Lung (tissue), 12 donors: ENCODE measurements around the gene OTUB2. TPM values are rescaled to one million over a fixed set of nuclear protein-coding genes. Genes with fewer than 3 reads are reported as not detected.

Source experiments
- ATAC-seq: fragments of 200-7000 bp; cut with Tn5 transposase; one replicate; pipeline ENCODE4 v1.9.1; 2020; ENCODE audit warnings: moderate number of reproducible peaks; ENCODE audit not compliant: insufficient read depth, low FRiP score
- DNase-seq, 3 donors: peaks; one replicate each; pipeline ENCODE4 v3.0.0-alpha.2; 2013 to 2017
- H3K27ac ChIP-seq, 2 donors: one replicate each; pipeline ENCODE4 v1.5.1; 2013; ENCODE audit warnings: mild to moderate bottlenecking in 2 of 2, moderate library complexity in 2 of 2, control low read depth in 1 of 2, inconsistent platforms in 1 of 2, low read depth in 1 of 2, low read length in 1 of 2
- H3K27me3 ChIP-seq, 3 donors: one replicate each; pipeline ENCODE4 v1.5.1; 2013; ENCODE audit warnings: low read length in 2 of 3; ENCODE audit not compliant: control insufficient read depth in 3 of 3, insufficient read depth in 3 of 3
- H3K36me3 ChIP-seq, 4 donors: one replicate each; pipeline ENCODE4 v1.5.1; 2013; ENCODE audit warnings: low read length in 4 of 4, mild to moderate bottlenecking in 1 of 4, moderate library complexity in 1 of 4; ENCODE audit not compliant: control insufficient read depth in 4 of 4, insufficient read depth in 4 of 4
- H3K4me1 ChIP-seq, 5 donors: one replicate each; pipeline ENCODE4 v1.5.1; 2013; ENCODE audit warnings: low read length in 5 of 5, mild to moderate bottlenecking in 2 of 5, moderate library complexity in 1 of 5; ENCODE audit not compliant: control insufficient read depth in 5 of 5, insufficient read depth in 5 of 5
- H3K4me3 ChIP-seq: one replicate; pipeline ENCODE4 v1.5.1; 2013; ENCODE audit warnings: mild to moderate bottlenecking, control low read depth, moderate library complexity
- H3K9ac ChIP-seq, 2 donors: one replicate each; pipeline ENCODE4 v1.5.1; 2013; ENCODE audit warnings: low read length in 2 of 2, control low read depth in 1 of 2; ENCODE audit not compliant: insufficient read depth in 1 of 2
- H3K9me3 ChIP-seq, 4 donors: one replicate each; pipeline ENCODE4 v1.5.1; 2013; ENCODE audit warnings: low read length in 3 of 4, mild to moderate bottlenecking in 1 of 4, moderate library complexity in 1 of 4; ENCODE audit not compliant: control insufficient read depth in 4 of 4, insufficient read depth in 3 of 4
- WGBS, 2 donors: extraction: QIAGEN DNeasy Blood & Tissue Kit; methylation state at CpG; one replicate each; pipeline ENCODE4 v1.1.7; 2013; 5-methylcytosine and 5-hydroxymethylcytosine counted together
- polyA plus RNA-seq, 2 donors: library from polyadenylated mRNA; stranded (reverse); fragments of 200-250 nt; gene quantifications; one replicate each; pipeline ENCODE4 v1.2.1, GENCODE V29; 2013
- total RNA-seq, 2 donors: library from RNA; depleted of rRNA in 1 of 2; stranded (reverse); fragments of >200 nt in 1 of 2; gene quantifications; one replicate each; pipeline ENCODE4 v1.2.1, GENCODE V29; 2014 to 2021
- TF ChIP-seq, protein P1 (sequence below): IDR thresholded peaks from 2 replicates; pipeline ENCODE4 v1.5.1; 2012; ENCODE audit warnings: mild to moderate bottlenecking; ENCODE audit errors: control extremely low read depth, extremely low read depth
- donor health status: control.
- donor health status: control.
- donor health status: Bipolar disorder and iron deficiency.
- donor health status: healthy.
- donor health status: DM: yes; HTN: yes; CAD: no.

Gene OTUB2
- total and polyA plus RNA-seq, 4 donors: 0.31 to 2.2 (median 1.6) TPM

DNA sequence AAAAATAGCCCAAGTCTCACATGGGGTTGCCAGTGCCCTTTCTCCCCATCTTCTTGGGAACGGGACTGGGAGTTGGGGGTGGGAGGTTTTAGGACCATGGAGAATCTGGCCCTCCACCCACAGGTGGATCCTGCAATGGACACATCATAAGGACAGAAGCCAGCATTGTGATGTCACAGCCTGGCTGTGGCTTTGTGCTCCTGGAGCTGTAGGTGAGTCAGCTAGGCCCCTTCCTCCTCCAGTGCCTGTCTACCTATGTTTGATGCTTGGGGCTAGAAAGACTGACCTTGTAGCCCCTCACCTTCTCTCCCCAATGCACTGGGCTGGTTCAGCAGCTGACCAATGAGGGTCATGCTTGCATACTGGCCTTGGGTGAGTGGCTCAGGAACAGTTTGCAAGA lies 29.1 kb upstream of the OTUB2 start, which contains the start of gene CCDC197:
Gene CCDC197, plus strand, starts transcription at position 220 of the 400 bp plus-strand sequence. CDS start 831 bp downstream, outside the sequence.
- Histone ChIP-seq H3K27me3 (peaks cover 0 to 6% (median 3%) of the 10 kb centered on the region in 3 donors), H3K4me3 (no peak within 1 kb of the TSS), H3K9me3 (no peaks in the 10 kb centered on the region), H3K36me3 (no peaks in the 10 kb centered on the region), H3K9ac (no peak within 1 kb of the TSS), H3K27ac (no peak within 1 kb of the TSS), H3K4me1 (peaks cover 0 to 4% (median 2%) of the 10 kb centered on the region in 5 donors)
- TF ChIP-seq, protein P1, sequence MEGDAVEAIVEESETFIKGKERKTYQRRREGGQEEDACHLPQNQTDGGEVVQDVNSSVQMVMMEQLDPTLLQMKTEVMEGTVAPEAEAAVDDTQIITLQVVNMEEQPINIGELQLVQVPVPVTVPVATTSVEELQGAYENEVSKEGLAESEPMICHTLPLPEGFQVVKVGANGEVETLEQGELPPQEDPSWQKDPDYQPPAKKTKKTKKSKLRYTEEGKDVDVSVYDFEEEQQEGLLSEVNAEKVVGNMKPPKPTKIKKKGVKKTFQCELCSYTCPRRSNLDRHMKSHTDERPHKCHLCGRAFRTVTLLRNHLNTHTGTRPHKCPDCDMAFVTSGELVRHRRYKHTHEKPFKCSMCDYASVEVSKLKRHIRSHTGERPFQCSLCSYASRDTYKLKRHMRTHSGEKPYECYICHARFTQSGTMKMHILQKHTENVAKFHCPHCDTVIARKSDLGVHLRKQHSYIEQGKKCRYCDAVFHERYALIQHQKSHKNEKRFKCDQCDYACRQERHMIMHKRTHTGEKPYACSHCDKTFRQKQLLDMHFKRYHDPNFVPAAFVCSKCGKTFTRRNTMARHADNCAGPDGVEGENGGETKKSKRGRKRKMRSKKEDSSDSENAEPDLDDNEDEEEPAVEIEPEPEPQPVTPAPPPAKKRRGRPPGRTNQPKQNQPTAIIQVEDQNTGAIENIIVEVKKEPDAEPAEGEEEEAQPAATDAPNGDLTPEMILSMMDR: no peak
- no peak for ATAC-seq
- WGBS, 2 donors: 73 to 75% methylated on average over 1 of the region's 1 CpG
- DNase-seq: no peak

DNA sequence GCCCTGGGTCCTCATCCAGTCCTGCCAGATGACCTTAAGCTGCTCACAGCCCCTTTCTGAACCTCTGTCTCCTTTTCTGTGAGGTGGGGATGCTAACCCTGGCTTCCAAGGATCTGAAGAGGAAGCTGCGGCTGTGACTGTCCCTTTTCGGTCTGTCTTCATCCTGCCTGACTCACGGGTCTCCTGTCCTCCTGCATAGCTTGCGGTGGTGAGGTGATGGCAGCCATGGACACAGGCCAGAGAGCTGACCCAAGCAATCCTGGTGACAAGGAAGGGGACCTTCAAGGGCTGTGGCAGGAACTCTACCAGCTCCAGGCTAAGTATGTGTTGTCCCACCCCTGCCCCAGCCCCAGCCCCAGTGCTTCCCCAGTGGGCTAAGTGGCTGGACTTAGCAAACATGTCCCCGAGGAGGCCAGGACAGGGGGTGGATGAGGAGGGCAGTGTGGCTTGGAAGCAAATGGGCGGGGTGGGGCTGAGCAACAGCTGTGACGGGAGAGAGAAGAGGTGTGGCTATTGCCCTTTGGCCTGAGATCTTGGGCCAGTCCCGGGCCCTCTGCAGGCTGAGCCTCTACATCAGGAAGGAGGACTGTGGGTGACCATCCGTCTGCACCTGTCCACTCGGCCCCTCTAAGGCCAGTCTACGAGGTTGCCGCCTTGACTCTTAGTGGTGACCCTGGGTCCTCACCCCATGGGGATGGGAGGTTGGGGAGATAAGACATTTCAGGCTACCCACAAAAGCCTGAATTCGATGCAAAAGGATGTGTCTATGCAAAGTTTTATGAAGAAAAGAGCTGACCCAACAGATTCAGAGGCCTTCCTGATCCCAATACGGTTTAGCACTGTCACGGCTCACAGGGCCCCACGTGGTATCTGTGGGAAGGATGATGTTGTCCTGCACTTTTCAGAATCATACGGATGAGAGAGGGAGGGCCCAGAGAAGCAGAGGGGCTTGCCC lies 27.9 kb upstream of the OTUB2 start:
- Histone ChIP-seq H3K9me3 (no peaks in the 10 kb centered on the region), H3K27me3 (peaks cover 0 to 6% (median 3%) of the 10 kb centered on the region in 3 donors), H3K36me3 (no peaks in the 10 kb centered on the region), H3K9ac (no peak overlapping the region), H3K4me3 (no peak overlapping the region), H3K4me1 (peaks cover 0 to 4% (median 2%) of the 10 kb centered on the region in 5 donors), H3K27ac (no peak overlapping the region)
- ATAC-seq: no peak
- WGBS, 2 donors: 80 to 87% methylated on average over 17 of the region's 17 CpGs
- TF ChIP-seq, protein P1: no peak
- no peak for DNase-seq

DNA sequence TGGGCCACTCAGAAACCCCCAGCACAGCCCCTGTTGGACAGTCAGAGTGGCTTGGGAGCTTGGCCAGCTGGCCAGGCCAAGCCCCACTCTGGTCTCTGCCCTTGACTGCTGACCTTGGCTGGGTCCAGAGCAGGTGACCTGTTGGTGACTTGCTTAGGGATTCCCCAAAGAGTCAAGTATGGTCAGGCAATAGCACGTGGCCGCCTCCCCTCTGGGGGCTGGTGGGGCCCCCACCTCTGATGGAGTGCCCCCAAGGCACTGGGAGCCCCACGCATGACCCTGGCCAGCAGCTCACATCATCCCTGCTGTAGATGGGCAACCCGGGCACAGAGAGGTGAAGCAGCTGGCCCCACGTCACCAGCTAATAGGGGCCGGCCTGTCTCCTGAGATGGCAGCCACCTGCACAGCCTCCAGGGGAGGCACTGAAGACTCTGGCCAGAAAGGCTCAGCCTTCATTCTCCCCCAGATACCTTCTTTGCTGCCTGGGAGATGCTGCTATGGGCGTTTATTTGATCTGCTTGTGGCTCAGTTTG lies 27.2 kb upstream of the OTUB2 start:
- no peak overlapping the region for H3K9ac ChIP-seq
- peaks cover 0 to 6% (median 3%) of the 10 kb centered on the region in 3 donors for H3K27me3 ChIP-seq
- ATAC-seq (no peak), DNase-seq (no peak)
- H3K9me3 ChIP-seq: no peaks in the 10 kb centered on the region
- H3K4me1 ChIP-seq: peaks cover 0 to 4% (median 2%) of the 10 kb centered on the region in 5 donors
- 89 to 91% methylated on average over 7 of the region's 7 CpGs for WGBS, 2 donors
- no peaks in the 10 kb centered on the region for H3K36me3 ChIP-seq
- H3K4me3 ChIP-seq: no peak overlapping the region
- TF ChIP-seq, protein P1: no peak
- no peak overlapping the region for H3K27ac ChIP-seq
